ENCODE results near the gene CBARP. TPM values are rescaled to one million over a fixed set of nuclear protein-coding genes. Genes with fewer than 3 reads are reported as not detected.
"Not testable (repeated sequence)": the region's sequence is repeated elsewhere in the genome, so short reads cannot be mapped to it uniquely, and the experiment has no call there.

The CBARP gene
- total RNA-seq, 1 donor from 2014 or later, result 2.9 TPM

DNA sequence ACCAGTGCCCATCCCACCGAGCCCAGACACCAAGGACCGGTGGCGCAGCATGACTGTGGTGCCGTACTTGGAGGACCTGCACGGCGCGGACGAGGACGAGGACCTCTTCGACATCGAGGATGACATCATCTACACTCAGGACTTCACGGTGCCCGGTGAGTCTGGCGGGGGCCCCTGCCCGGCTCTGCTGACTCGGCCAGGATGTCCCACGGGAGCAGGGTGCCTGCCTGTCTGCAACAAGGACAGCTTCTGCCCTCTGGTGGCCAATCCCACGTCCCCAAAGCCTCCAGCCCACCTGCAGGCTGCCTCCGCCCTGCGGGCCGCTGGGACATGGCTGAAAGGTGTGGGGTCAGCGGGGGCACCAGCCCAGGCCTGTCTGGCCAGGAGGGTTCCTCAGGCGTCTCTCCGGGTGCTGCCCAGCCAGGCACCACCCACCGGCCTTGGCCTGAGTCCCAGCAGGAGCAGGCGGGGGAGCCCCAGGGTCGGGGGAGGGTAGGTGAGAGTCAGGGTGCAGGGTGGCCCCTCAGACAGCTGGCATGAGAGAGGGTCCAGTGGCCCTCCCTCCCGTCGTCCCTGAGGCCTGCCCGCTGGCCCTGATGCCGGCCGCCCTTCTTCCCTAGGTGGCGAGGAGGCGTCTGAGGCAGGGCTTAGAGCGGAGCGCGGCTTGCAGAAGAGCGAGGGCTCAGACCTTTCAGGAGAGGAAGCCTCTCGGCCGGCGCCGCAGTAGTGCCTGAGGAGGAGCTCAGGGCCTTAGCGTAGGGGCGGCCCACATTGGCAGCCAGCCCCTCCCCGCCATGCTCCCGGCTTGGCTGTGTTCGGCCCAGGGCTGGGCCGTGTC is 14.6 kb downstream of the CBARP start:
- DNase-seq (ENCODE audit: low spot score) (no peak), ATAC-seq (no peak)
- intact Hi-C loops (cut with DNase I), result no loop called here

DNA sequence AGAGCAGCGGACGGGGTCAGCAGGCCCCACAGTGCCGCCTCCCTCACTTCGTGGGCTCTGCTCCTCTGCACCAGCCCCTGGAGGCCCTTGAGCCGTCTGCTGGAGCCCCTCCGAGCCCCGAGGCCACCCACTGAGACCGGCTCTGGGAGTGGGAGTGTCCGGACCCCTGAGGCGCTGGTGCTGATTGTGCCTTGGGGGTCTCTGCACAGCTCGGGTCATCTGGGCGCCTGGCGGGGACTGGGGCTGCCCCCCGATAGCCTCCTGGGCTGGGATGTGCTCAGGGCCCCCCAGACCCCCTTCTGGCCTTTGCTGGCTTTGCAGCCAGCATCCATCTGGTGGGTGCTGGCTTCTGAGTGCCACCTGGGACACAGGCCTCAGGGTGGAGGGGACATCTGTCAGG is 15.4 kb downstream of the CBARP start:
- ATAC-seq, result no peak
- intact Hi-C loops (cut with DNase I), result no loop called here
- no peak for DNase-seq (ENCODE audit: low spot score)

DNA sequence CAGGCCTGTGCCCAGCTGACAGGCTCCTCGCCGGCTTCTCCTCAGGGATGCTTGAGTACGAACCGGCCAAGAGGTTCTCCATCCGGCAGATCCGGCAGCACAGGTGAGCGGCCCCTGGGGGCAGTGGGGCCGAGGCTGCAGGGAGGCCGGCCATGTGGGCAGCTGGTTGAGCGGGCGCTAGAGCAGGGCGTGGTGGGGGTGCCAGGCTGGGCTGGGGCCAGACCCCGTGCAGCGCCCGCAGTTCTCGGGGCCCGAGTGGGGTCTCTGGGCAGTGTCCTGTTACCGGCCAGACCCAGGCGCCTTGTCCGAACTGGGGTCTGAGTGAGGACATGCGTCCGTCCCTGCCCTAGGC is 15.9 kb downstream of the CBARP start:
- DNase-seq (ENCODE audit: low spot score) (no peak), ATAC-seq (peak; percentile 2)
- intact Hi-C loops (cut with DNase I), result loop anchor here (1.0 kb wide), 1 partner anchor 222 kb away; the partner anchor contains the start of gene GRIN3B

DNA sequence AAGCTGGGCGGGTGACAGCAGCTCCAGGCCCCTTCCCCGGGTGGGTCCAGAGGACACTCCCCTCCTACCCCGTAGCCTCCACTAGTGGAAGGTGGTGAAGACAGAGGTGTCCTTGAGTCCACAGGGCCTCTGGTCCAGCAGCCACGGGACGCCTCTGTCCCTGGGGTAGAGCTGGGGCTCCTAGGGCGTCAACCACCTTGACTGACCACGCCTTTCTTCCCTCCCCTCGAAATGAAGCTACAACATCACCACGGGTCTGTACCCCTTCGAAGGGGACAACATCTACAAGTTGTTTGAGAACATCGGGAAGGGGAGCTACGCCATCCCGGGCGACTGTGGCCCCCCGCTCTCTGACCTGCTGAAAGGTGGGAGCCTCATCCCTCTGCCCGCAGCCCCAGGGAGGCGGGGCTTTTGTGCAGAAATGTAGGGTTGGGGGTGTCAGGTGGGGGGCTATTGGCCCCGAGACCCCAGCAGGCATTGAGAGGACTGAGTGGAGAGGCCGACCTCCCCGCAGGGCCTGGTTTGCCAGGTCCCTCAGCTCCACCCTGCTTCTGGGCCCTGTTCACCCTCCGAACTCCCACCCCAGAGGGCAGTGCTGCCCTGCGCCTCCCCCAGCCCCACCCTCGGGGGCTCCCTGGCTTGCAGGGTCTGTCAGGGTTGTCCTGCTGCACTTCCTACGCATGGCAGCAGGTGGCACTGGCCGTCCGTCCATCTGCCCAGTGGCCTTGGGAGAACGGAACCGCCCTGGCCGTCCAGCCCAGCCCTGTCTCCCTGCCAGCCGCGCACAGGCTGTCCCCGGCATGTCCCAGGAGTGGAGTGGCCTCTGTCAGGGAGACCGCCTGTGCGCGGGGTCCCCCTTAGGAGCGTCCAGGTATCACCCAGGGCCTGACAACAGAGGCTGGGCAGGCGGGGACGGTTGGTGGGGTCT is 16.6 kb downstream of the CBARP start:
- intact Hi-C loops (cut with DNase I), result loop anchor here (1.0 kb wide), 1 partner anchor 221 kb away; the partner anchor contains the start of gene GRIN3B

DNA sequence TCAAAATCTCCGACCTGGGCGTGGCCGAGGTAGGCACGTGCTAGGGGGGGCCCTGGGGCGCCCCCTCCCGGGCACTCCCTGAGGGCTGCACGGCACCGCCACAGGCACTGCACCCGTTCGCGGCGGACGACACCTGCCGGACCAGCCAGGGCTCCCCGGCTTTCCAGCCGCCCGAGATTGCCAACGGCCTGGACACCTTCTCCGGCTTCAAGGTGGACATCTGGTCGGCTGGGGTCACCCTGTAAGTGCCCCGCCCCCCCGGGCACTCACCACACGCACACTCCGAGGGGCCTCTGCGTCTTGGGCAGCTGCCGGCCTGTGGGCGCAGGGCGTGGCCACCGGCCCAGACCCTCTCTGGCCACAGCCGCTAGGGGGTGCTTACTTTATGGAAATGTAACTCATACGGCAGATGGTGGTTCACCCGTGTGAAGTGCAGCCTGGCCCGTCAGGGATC is 17.3 kb downstream of the CBARP start:
- DNase-seq (ENCODE audit: low spot score) (no peak), ATAC-seq (no peak)
- intact Hi-C loops (cut with DNase I), result no loop called here

More for the DNA sequence above, 16.6 kb downstream of the CBARP start:
- peak; percentile 63 for ATAC-seq
- DNase-seq (ENCODE audit: low spot score), result peak; percentile 84

DNA sequence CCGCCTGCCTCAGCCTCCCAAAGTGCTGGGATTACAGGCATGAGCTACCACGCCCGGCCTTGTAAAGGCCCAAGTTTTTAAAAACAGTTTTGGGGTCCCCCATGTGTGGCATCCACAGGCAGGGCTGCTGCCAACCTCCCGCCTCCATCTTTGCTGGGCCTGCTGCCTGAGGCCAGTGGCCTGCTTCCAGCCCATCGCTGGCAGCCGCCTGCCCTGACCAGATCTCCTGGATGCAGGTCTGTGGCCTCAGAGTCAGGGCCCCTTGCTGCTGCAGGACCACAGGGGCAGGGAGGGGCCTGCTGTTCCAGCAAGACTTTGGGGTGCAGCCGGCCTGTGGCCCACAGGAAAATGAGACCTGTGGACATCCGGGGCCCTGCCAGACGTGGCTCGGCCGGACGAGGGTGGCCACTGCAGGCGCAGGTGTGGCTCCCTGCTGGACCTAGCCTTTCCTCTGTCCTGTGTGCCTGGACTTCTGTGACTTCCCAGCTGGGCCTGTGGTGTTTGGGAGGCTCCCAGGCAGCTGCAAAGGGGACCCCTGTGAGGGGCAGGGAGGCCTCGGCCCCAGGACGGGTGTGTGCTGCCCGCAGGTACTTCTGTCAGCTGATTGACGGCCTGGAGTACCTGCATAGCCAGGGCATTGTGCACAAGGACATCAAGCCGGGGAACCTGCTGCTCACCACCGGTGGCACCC is 17.9 kb downstream of the CBARP start:
- intact Hi-C loops (cut with DNase I), result no loop called here
- ATAC-seq (no peak), DNase-seq (ENCODE audit: low spot score) (no peak)

DNA sequence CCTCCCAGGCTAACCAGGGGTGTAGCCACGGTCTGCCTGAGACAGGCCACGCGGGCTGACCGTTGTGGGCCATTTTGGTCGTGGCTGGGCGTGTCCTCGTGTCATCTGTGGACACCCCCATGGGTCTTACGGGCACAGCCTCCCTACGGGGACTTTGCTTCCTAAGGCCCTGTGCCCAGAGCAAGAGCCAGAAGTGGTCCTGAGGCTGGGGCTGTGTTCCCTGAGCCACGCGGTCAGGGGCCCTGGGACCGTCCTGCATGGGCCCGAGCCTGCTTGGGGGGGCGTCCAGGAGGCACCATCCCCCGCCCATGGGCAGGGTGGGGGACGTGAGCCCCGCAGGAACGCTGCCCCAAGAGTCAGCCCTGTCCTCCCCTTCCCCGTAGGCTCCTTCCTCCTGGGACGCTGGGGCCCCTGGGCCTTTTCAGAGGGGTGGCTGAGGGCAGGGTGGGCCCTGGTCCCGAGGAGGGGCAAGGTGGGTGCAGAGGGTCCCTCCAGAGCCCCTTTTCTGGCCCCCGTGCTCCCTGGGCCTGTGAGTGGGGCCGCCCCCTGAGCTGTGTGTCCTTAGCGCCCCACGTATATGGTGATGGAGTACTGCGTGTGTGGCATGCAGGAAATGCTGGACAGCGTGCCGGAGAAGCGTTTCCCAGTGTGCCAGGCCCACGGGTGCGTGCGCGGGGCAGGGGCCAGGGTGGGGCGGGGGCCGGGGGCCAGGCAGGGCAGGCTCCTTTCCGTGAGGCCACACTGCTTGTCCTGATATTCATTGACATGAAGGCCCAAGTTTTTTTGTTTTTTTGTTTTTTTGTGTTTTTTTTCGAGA is 18.8 kb downstream of the CBARP start:
- intact Hi-C loops (cut with DNase I), result no loop called here
- no peak for DNase-seq (ENCODE audit: low spot score)
- ATAC-seq, result no peak

DNA sequence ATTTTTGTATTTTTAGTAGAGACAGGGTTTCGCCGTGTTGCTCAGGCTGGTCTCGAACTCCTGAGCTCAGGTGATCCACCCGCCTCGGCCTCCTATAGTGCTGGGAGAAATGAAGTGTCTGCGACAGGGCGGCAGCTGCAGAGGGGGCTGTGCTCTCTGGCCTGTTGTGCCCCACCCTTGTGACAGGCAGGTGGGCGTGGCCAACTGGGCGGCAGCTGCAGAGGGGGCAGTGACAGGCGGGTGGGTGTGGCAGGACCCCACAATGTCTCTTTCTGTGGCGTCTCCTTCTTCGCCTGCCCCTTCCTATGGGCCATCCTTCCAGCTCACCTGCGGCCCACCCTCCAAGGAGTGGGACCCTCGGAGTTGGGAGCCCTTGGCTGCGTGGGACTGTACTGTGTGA is 20.4 kb downstream of the CBARP start:
- intact Hi-C loops (cut with DNase I), result no loop called here
- DNase-seq (ENCODE audit: low spot score) (no peak), ATAC-seq (no peak)

DNA sequence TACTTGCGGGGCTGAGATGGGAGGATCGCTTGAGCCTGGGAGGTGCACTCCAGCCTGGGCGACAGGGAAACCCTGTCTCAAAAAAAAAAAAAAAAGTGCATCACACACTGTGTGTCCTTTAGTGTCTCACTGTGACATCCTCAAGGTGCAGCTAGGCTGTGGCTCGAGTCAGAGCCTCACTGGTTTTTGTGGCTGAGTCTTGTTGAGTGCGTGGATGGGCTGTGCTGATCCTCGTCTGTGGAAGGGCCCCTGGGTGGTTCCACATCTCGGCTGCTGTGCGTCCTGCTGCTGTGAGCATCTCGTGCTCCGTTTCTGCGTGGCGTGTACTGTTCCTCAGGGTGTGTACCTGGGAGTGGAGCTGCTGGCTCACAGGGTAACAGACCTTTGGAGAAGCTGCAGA is 21.0 kb downstream of the CBARP start:
- DNase-seq (ENCODE audit: low spot score) (no peak), ATAC-seq (no peak)
- intact Hi-C loops (cut with DNase I), result no loop called here

DNA sequence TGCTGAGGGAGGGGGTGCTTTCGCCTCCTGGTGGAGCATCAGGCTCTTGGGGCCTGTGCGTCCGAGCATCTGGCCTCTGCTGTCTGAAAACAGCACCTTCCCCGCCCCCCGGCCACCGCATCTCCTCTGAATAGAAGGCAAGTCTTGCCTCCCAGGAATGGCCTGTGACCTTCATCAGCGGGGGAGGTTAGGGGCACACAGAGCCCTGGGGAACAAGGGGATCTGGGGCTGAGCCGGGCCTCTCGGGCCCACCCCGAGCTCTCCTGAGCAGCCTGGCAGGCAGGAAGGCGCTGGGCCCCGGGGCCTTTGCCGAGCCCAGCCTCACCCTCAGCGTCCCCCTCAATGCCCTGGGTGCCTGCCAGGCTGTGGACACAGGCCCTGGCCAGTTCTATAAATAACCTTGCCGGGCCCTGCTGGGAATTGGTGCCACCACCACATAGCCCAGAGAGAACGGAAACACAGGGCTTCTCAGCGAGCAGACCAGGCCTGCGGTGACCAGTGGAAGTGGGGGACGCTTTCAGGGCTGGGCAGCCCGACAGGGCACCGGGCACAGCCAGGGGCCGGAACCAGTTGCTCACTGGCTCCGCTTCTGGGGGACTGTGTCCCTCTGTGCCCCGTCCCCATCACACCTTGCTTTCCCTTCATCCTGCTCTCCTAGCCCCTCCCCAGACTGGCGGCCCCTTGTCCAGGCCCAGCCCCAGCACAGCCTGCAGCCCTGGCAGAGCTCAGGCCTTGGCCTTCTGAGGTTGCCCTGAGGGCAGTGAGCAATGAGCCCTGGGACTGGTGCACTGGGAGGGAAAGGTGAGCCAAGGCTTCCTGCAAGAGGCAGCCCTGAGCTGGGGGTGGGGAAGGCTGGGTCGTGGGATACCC is 22.7 kb downstream of the CBARP start:
- intact Hi-C loops (cut with DNase I), result no loop called here
- ATAC-seq (peak; percentile 13), DNase-seq (ENCODE audit: low spot score) (no peak)

DNA sequence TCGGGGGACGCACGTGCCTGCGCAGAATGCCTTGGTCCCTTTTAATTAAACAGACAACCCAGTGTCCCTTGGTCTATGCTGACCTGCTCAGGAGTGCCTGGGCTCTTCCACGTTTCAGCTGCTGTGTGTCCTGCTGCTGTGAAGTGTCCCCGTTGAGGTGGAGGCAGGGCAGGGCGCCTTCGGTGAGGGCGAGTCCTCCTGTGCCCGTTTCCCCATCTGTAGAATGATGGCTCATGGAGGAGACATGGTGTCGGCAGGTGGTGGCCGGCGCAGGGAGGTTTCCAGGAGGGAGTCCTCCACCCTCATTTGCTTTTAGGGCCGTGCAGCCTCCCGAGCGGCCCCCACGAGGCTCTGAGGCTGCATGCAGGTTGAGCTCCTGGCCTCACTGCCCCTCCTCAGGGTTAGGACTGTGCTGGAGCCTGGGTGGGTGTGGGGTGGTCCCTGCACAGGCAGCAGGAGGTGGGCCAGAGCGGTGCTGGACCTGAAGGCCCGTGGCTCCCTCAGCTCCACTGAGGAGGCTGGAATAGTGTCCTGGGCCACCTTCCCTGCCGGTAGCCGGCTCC is 23.4 kb downstream of the CBARP start:
- intact Hi-C loops (cut with DNase I), result no loop called here
- ATAC-seq (no peak), DNase-seq (ENCODE audit: low spot score) (no peak)

DNA sequence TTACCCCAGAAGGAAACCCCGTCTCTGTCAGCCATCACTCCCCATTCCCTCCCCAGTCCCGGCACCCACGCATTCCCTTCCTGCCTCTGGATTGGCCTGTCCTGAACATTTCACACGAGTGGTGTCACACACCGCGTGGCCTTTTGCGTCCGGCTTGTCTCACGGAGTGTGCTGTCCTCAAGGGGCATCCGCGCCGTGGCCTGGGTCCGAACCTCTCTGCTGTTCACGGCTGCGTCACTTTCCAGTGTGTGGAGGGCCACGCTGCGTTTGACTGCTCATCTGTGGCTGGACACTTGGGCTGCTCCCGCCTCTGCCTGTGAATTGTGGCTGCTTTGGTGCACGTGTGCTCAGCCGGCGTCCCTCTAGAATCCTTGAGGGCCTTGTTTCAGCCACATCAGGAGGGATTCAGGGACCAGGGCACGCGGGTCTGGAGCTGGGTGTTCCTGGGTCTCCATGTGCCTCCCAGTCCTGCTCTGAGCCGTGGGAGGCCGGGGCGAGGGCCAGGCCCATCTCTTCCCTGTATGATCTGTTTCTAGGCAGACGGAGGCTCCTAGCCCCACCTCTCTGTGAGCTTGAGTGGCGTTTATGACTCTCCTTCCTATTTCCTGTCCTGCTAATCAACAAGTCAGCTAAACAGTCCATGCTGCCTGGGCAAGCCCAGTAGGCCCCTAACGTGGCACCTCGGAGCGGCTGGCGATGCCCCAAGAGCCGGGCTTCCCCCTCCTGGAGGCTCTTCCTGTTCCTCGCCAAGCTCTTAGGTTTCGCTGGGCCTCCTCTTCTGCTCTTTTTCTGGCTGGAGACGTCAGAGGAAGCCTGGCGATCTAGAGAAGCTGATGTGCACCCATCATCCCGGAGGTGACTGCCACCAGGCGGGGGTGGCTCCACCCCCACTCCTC is 24.2 kb downstream of the CBARP start:
- intact Hi-C loops (cut with DNase I), result no loop called here
- peak; percentile 64 for ATAC-seq
- DNase-seq (ENCODE audit: low spot score), result no peak

DNA sequence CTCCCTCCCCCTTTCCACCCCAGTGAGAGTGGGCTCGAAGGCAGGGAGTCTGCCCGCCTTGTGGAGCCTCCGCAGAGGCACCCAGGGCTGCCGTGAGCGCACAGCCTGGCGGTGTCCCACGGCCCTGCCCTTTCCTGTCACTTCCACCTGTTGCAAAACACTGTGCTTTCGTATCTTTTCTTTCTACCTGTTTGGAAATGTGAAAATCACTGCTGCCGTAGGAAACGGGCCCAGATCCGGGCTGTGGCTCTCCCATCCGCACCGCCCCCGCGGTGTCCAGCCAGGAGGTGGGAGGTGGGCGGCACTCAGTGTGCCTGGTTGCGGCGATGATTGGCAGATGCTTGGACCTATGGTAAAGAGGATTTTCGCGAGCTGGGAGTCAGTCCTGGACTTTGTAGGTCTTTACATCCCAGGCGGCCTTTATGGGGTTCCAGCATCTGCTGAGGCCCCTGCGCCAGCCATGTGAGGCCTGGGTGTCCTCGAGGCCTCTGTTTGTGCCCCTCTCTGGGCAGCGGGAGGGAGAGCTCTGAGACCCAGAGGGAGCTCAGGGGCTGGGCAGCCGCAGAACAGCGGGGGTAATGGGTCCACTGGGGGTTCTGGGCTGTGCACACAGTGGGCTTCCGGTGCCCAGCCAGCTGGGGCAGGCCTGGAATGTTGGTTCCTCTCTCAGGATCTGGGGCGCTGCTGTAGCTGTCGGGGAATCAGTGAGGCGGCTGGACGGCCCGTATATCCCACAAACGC is 26.1 kb downstream of the CBARP start:
- ATAC-seq (no peak), DNase-seq (ENCODE audit: low spot score) (peak; percentile 69)
- intact Hi-C loops (cut with DNase I), result no loop called here

DNA sequence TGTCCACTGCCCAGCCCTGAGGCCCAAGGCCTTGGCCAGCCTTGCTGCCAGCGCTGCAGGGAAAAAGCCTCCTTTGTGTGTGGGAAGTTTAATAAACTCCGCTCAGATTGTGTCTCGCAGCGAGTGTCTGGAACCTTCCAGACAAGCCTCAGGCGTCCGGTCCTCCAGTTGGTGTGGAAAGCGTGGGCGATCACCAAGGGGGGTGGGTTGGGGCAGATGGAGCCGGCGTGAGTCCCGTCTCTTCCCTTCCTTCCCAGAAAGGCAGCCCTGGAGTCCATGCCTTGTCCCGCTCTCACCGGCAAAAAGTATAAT is 27.6 kb downstream of the CBARP start:
- intact Hi-C loops (cut with DNase I), result no loop called here
- peak; percentile 68 for DNase-seq (ENCODE audit: low spot score)
- ATAC-seq, result no peak

DNA sequence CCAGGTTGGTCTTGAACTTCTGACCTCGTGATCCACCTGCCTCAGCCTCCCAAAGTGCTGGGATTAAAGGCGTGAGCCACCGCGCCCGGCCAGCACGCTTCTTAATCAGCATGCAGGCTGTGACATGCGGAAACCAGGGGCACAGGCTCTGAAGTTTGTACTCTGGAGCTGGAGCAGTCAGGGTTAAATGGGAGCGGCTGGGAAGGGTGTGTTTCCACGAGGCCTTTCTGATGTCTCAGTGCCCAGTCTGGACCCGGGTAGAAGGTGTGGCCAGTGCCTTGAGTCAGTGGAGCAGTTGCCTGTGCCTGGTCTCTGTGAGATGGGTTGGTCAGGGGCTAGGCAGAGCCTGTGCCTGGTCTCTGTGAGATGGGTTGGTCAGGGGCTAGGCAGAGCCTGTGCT is 29.0 kb downstream of the CBARP start:
- ATAC-seq; intact Hi-C loops (cut with DNase I): not testable (repeated sequence)
- peak; percentile 57 for DNase-seq (ENCODE audit: low spot score)
